IPS-15b (cell line): ENCODE data around the gene CLASP1.

Source experiments
- H3K27me3 ChIP-seq: one replicate; pipeline ENCODE4 v1.6.1; 2013; ENCODE audit warnings: low read length; ENCODE audit not compliant: control insufficient read depth, insufficient read depth
- H3K36me3 ChIP-seq: one replicate; pipeline ENCODE4 v1.6.1; 2013; ENCODE audit warnings: low read length; ENCODE audit not compliant: control insufficient read depth, insufficient read depth
- H3K4me1 ChIP-seq: one replicate; pipeline ENCODE4 v1.6.1; 2013; ENCODE audit warnings: mild to moderate bottlenecking, low read length; ENCODE audit not compliant: control insufficient read depth, insufficient read depth
- H3K4me3 ChIP-seq: one replicate; pipeline ENCODE4 v1.5.1; 2013; ENCODE audit warnings: low read depth, low read length
- H3K9ac ChIP-seq: one replicate; pipeline ENCODE4 v1.6.1; 2013; ENCODE audit warnings: low read depth, mild to moderate bottlenecking, low read length
- H3K9me3 ChIP-seq: one replicate; pipeline ENCODE4 v1.6.1; 2013; ENCODE audit warnings: mild to moderate bottlenecking, low read length; ENCODE audit not compliant: control insufficient read depth, insufficient read depth

CLASP1 gene

DNA sequence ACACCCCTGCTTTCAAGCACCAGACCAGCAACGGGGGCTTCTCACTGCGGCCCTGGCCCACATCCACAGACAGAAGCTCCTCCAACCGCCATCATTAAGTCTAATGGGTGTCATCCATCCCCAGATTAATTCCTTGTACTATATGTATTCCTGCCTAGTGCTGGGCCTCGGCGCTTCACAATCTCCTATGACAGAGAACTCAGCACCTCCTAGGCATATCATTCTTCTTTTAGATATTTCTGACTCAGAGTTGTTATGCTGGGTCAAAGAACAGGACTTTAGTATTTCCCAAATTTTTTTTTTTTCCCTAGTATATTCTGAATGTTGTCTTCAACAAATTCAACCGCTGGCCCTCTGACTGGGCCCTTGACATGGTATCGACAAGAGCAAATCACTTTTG is 281.1 kb downstream of the CLASP1 start:
- no peak overlapping the region for H3K4me3 ChIP-seq
- H3K9ac ChIP-seq: no peak overlapping the region
- H3K4me1 ChIP-seq: no peaks in the 10 kb centered on the region
- no peaks in the 10 kb centered on the region for H3K9me3 ChIP-seq
- H3K36me3 ChIP-seq: peaks cover 11% of the 10 kb centered on the region
- H3K27me3 ChIP-seq: no peaks in the 10 kb centered on the region

DNA sequence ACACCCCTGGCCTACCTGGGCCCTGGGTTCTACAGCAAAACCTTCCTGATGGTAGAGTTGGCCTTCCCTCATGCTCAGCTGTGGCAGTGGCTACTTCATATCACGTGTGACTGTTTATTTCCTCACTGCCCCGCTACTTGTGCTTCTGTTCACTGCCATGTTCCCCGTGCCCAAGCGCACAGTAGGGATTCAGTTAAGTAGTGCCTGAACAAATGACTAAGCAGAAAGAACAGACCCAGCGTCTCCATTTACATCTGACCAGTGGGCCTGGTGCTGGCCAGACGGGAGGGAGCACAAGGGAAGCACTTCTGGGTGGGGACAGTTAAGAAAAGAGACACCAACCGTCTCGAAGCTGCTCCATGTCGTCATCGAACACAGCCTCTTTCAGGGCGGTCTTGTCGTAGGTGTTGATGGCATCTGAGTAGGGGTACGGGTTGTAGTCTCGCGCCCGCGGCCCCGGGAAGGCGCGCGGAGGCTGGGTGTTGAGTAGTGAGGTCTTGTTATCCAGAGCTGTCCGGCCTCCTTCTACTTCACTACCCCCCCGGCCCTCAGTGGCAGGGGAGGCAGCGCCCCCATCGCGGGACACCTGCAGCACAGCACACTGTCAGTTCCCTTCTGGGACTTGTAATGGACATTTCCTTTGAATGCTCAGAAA is 281.9 kb downstream of the CLASP1 start:
- no peaks in the 10 kb centered on the region for H3K27me3 ChIP-seq
- H3K9me3 ChIP-seq: no peaks in the 10 kb centered on the region
- no peaks in the 10 kb centered on the region for H3K4me1 ChIP-seq
- no peak overlapping the region for H3K4me3 ChIP-seq
- peaks cover 12% of the 10 kb centered on the region for H3K36me3 ChIP-seq
- no peak overlapping the region for H3K9ac ChIP-seq

DNA sequence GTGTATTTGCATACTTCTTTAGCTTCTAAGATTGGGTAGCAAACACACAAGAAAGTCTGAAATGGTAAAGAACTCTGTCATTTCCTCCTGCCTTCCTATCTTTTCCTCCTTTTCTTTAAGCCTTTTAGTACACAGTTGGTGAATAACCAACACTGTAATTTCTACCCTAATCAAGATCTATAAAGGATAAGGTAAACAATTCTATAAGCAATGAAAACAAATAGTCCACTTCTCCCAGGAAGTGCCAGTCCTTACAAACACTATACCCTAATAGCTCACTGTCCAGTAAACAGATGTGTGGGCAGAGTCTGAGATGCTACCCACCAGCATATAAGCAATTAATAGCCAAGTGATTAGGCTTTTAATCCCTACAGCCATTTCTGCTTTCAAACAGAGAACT is 283.2 kb downstream of the CLASP1 start:
- H3K4me3 ChIP-seq: no peak overlapping the region
- H3K27me3 ChIP-seq: no peaks in the 10 kb centered on the region
- no peaks in the 10 kb centered on the region for H3K9me3 ChIP-seq
- no peaks in the 10 kb centered on the region for H3K4me1 ChIP-seq
- H3K9ac ChIP-seq: no peak overlapping the region
- H3K36me3 ChIP-seq: peaks cover 12% of the 10 kb centered on the region

DNA sequence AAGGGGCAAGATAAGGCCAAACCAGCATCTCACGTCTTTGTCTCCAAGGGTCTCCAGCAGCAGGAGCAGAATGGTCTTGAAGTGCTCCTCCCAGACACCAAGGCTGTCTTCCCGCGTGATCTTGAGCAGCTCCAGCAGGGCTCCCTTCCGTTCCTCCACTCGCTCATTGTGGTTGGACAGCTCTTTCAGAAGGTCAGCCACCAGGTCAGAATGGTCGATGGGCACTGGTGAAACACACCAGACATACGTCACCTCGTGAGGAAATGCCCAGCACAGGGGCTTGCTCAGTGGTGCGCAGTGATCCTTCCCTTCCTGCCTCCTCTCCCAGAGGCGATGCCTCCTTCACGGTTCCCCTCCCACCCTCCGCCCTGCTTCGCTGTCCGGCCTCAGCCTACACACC is 284.2 kb downstream of the CLASP1 start:
- no peak overlapping the region for H3K9ac ChIP-seq
- H3K36me3 ChIP-seq: peaks cover 12% of the 10 kb centered on the region
- no peaks in the 10 kb centered on the region for H3K9me3 ChIP-seq
- H3K4me3 ChIP-seq: no peak overlapping the region
- H3K27me3 ChIP-seq: no peaks in the 10 kb centered on the region
- H3K4me1 ChIP-seq: no peaks in the 10 kb centered on the region

DNA sequence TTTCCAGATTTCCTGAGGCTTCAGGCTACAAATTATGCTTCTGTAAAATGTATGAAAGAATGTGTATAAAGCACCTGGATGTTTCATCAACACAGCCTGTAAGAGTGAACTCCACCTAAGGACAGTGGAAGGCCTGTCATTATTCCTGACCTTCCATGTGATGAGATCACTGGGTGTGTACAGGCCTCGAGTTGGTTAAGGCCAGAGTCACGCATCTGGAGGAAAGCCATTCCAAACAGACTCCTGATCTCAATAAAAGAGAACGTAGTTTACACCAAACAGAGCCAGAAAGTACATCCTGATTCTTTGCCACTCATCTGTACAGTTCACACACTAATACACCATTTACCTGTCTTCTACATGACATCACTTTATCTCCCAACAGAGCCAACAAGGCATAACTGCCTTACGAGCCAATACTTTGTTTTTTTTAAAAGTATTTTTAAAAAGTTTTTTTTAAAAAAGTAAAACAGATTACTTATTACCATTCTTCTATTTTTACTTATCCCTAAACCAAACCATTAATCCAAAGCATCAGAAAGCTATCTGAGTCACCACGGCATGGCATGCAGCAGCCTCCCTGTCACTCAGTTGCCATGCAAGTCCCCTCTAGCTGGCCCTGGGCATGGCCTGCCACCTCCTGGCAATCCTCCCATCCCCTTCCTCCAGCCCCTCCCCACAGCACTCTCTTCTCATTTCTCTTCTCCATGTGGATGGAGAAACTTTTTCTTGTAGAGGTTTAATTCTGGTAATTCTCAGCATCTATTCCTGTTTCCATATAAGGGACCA is 285.4 kb downstream of the CLASP1 start:
- Histone ChIP-seq H3K36me3 (peaks cover 12% of the 10 kb centered on the region), H3K9me3 (no peaks in the 10 kb centered on the region), H3K27me3 (no peaks in the 10 kb centered on the region), H3K4me3 (no peak overlapping the region), H3K9ac (no peak overlapping the region), H3K4me1 (no peaks in the 10 kb centered on the region)

DNA sequence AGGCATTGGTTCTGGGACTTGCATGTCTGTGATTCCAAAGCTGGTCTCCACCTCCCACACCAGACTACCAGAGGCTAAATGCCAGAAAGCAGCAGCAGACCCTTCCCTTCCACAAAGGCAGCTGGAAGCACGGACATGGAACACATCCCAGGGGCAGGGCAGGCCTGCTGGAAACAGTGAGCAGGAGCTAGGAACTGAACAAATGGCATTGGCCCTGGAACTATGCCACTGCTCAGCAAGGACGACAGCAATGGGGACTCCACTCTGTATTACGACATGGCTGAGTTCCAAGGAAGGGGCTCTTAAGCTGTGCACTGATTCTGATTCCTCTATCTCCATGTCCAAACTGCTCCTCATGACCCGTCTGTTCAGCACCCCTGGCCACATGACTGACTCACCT is 286.5 kb downstream of the CLASP1 start:
- no peaks in the 10 kb centered on the region for H3K9me3 ChIP-seq
- H3K4me3 ChIP-seq: no peak overlapping the region
- no peaks in the 10 kb centered on the region for H3K27me3 ChIP-seq
- H3K9ac ChIP-seq: no peak overlapping the region
- H3K36me3 ChIP-seq: peaks cover 12% of the 10 kb centered on the region
- H3K4me1 ChIP-seq: no peaks in the 10 kb centered on the region

DNA sequence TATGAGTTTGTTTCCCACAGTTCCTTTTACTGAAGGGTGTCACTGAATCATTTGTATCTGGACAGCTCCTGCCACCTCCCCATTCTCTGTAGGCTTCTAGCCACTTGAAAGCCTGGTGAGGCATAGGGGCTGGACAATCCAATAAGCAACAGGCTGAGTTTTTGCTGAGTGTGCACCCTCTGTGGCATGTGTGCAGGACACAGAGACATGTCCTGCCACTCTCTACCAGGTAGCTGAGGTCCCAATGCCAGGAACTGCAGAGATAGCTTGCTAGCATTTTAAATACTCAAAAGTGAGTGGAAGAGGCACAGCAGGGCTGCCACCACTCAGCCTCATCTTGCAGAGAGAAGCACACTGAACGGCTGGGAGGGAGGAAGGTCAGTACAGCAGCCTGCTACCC is 287.0 kb downstream of the CLASP1 start:
- Histone ChIP-seq H3K9me3 (no peaks in the 10 kb centered on the region), H3K36me3 (peaks cover 8% of the 10 kb centered on the region), H3K9ac (no peak overlapping the region), H3K4me3 (no peak overlapping the region), H3K27me3 (no peaks in the 10 kb centered on the region), H3K4me1 (no peaks in the 10 kb centered on the region)

DNA sequence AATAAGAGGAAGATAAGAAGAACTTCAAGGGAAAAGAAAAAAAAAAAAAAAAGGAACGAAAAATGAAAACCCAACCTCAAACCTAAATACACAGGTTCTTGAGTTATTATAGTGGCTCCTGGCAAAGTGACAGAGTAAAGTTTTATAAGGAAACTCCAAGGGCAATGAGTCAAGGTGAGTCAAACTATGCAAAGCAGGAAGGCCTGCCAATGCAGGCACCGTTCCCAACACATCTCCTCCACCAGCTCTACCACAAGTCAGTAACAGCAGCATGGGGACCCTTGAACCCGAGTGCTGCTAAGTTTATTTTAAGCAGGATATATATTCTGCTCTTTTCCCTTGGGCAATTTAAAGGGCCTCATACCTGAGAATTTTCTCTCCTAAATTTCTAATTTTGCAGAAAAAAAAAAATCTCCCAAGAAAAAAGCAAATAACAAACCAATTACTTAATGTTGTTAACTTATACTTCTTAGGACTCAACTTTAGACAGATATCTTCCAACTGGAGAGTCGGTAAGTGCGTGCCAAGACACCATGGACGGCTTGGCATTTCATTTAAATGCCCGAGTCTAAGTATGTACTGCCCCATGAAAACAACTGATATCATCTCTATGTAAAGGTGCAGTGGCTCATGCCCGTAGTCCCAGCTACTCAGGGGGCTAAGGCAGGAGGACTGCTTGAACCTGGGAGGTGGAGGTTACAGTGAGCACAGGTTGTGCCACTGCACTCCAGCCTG is 288.5 kb downstream of the CLASP1 start:
- Histone ChIP-seq H3K36me3 (peaks cover 8% of the 10 kb centered on the region), H3K4me1 (no peaks in the 10 kb centered on the region), H3K27me3 (no peaks in the 10 kb centered on the region), H3K4me3 (no peak overlapping the region), H3K9ac (no peak overlapping the region), H3K9me3 (no peaks in the 10 kb centered on the region)

DNA sequence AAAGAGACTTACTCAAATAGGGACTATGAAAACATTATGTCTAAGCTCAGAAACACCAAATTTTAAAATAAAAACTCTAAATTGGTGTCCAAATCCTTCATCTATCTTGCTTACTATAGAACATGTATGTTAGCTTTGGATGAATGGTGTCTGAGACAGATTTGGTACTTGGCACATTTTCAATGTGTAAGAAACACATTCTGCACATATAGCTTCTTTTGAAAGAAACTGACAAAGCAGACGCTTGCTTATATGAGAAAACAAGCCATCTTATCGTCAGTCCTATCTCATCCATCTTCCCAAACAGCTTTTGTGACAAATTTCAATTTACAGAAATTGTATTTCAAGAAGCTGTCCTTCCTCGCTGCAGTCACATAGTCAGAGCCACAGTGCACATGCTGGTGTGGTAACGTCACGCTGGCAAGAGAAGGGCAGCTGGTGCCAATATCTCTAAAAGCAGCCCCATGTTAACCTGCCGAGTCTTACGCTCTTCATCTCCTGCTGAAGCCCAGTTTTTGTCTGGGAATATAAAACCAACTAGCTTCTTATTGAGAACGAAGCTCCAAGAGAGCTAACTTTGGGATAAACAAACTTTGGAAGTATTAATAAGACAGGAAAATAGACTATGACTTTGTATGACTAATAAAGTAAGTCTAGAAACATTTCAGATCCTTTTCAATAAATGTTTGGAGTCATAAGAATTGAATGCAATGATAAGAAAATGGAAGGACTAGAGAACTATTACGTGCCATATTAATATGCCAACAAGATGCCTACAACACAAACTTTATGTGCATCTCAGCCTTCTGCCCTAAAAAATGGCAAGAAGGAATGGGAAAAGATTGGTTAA is 289.3 kb downstream of the CLASP1 start:
- peaks cover 5% of the 10 kb centered on the region for H3K36me3 ChIP-seq
- H3K4me3 ChIP-seq: no peak overlapping the region
- no peaks in the 10 kb centered on the region for H3K27me3 ChIP-seq
- no peaks in the 10 kb centered on the region for H3K9me3 ChIP-seq
- H3K4me1 ChIP-seq: no peaks in the 10 kb centered on the region
- no peak overlapping the region for H3K9ac ChIP-seq

DNA sequence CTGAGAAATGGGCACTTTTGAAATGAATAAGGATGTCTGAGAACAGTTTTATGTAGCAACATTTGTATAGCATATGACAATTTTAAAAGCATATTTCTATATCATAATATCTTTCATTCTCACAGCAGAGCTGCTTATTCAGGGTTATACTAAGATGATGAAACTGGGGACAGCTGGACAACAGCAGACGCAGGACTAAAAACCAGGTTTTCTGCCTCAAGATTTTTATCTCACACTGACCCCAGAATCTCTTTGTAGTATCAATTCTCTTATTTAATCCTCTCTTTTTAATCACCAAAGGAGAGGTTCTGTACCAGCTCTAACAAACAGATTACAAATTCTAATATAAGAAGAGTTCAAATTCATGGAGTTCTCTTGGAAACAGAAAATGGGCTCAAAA is 290.1 kb downstream of the CLASP1 start:
- Histone ChIP-seq H3K9ac (no peak overlapping the region), H3K4me3 (no peak overlapping the region), H3K27me3 (no peaks in the 10 kb centered on the region), H3K4me1 (no peaks in the 10 kb centered on the region), H3K9me3 (no peaks in the 10 kb centered on the region), H3K36me3 (peaks cover 8% of the 10 kb centered on the region)

DNA sequence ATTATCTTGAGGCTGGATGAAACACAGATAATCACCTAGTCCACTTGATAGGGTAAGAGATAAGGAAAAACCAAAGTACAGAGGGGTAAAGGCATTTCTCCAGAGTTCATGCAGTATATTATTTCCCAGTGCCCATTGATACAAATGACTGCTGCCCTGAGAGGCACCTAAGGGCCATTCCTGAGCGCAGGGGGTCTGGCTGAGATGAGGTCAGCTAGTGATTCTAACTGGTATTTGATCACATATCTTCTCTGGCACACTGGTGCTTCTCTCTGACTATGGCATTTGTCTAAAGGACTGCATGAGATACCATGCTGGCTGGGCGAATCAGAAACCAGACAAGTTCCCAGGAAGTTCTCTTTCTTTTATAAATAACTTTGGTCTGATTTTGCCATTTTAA is 291.0 kb downstream of the CLASP1 start:
- H3K4me3 ChIP-seq: no peak overlapping the region
- no peak overlapping the region for H3K9ac ChIP-seq
- H3K36me3 ChIP-seq: peaks cover 10% of the 10 kb centered on the region
- H3K4me1 ChIP-seq: no peaks in the 10 kb centered on the region
- no peaks in the 10 kb centered on the region for H3K27me3 ChIP-seq
- no peaks in the 10 kb centered on the region for H3K9me3 ChIP-seq
